ENCODE results near the gene MCF2L2. TPM values are rescaled to one million over a fixed set of nuclear protein-coding genes. Genes with fewer than 3 reads are reported as not detected.

MCF2L2 gene
- total and polyA plus RNA-seq, 2 experiments from 2014 or later, result 6.7 to 14.6 TPM

GRCh38 chr3:183468424-183468823, 40.0 kb upstream of the MCF2L2 start:
- Mint-ChIP-seq H3K27ac (no peak overlapping the region), H3K27me3 (ENCODE audit: insufficient read depth, low read depth, poor library complexity) (peaks cover 4% of the 10 kb centered on the region), H3K9me3 (no peaks in the 10 kb centered on the region), H3K36me3 (ENCODE audit: low read depth) (no peaks in the 10 kb centered on the region), H3K4me3 (no peak overlapping the region), H3K4me1 (no peaks in the 10 kb centered on the region)
- Histone ChIP-seq H3K36me3 (ENCODE audit: insufficient read depth) (no peaks in the 10 kb centered on the region), H3K79me2 (replicated peaks; ENCODE audit: insufficient read depth) (no peaks in the 10 kb centered on the region), H3F3A (replicated peaks; ENCODE audit: low read depth) (no peaks in the 10 kb centered on the region), H2AFZ (no peak overlapping the region), H3K9me2 (ENCODE audit: insufficient read depth) (no peaks in the 10 kb centered on the region), H4K20me1 (replicated peaks; ENCODE audit: insufficient read depth) (no peaks in the 10 kb centered on the region), H3K27ac (ENCODE audit: low read depth) (no peak overlapping the region), H3K4me1 (ENCODE audit: insufficient read depth) (no peaks in the 10 kb centered on the region), H3K4me2 (no peak overlapping the region), H3K4me3 (no peak overlapping the region), H3K27me3 (ENCODE audit: insufficient read depth) (no peaks in the 10 kb centered on the region)
- DNase-seq (ENCODE audit: low spot score) (no peak), ATAC-seq (no peak)
- TF ChIP-seq POLR2AphosphoS5 (IDR thresholded peaks at IDR 0.05; ENCODE audit: low read depth) (no peak), CREB1 (CRISPR knock-in tag; IDR thresholded peaks at IDR 0.05; ENCODE audit: low read depth) (no peak), JUNB (IDR thresholded peaks at IDR 0.05; ENCODE audit: unreplicated experiment) (no peak), EZH2phosphoT487 (IDR thresholded peaks at IDR 0.05; ENCODE audit: unreplicated experiment) (no peak), CTCF (conservative IDR thresholded peaks at IDR 0.05; ENCODE audit: low read depth in 2 of 2) (no peak), EZH2 (IDR thresholded peaks at IDR 0.05; ENCODE audit: low read depth, unreplicated experiment) (no peak), REST (IDR thresholded peaks at IDR 0.05; ENCODE audit: unreplicated experiment) (no peak), ZNF331 (CRISPR knock-in tag; IDR thresholded peaks at IDR 0.05; ENCODE audit: low read depth) (no peak), STAT1 (IDR thresholded peaks at IDR 0.05; ENCODE audit: unreplicated experiment) (no peak), ETS1 (IDR thresholded peaks at IDR 0.05) (no peak), ZNF114 (CRISPR knock-in tag; IDR thresholded peaks at IDR 0.05) (no peak), NANOG (IDR thresholded peaks at IDR 0.05; ENCODE audit: borderline replicate concordance) (no peak), ZNF462 (CRISPR knock-in tag; IDR thresholded peaks at IDR 0.05) (no peak)

All from GM23338 (cell line).